RWPE2 (cell line): Measurements from ENCODE around the gene PHLDA2.
A peak's percentile ranks its signal among the peaks of the same experiment; 100 is the strongest.

ENCODE experiments used
- ATAC-seq: fragments of 200-7000 bp; cut with Tn5 transposase; 3 replicates; pipeline ENCODE4 v1.9.1; 2021; ENCODE audit warnings: low read depth
- DNase-seq: peaks from one replicate; pipeline ENCODE4 v3.0.0-alpha.2; 2020; ENCODE audit warnings: low spot score
- H3K27ac ChIP-seq: fragments of 450-650 bp; 2 replicates; pipeline ENCODE4 v1.5.1; 2017; ENCODE audit warnings: mild to moderate bottlenecking; ENCODE audit not compliant: poor library complexity, severe bottlenecking
- H3K27me3 ChIP-seq: fragments of 250-450 bp; sonication (Bioruptor Pico); 2 replicates; pipeline ENCODE4 v1.5.1; 2021; ENCODE audit warnings: mild to moderate bottlenecking, moderate library complexity; ENCODE audit not compliant: insufficient read depth, poor library complexity, severe bottlenecking
- H3K36me3 ChIP-seq: fragments of 250-450 bp; sonication (Bioruptor Pico); 2 replicates; pipeline ENCODE4 v1.5.1; 2020; ENCODE audit warnings: low read depth, mild to moderate bottlenecking, moderate library complexity
- H3K4me1 ChIP-seq: fragments of 250-450 bp; sonication (Bioruptor Pico); 2 replicates; pipeline ENCODE4 v1.5.1; 2021; ENCODE audit warnings: mild to moderate bottlenecking, moderate library complexity; ENCODE audit not compliant: insufficient read depth, poor library complexity, severe bottlenecking
- H3K4me3 ChIP-seq: fragments of 250-450 bp; sonication (Bioruptor Pico); 2 replicates; pipeline ENCODE4 v1.5.1; 2021; ENCODE audit warnings: mild to moderate bottlenecking, moderate library complexity; ENCODE audit not compliant: severe bottlenecking
- H3K9me3 ChIP-seq: fragments of 250-450 bp; sonication (Bioruptor Pico); 2 replicates; pipeline ENCODE4 v1.5.1; 2021; ENCODE audit warnings: mild to moderate bottlenecking, moderate library complexity; ENCODE audit not compliant: severe bottlenecking
- CTCF ChIP-seq: fragments of 450-650 bp; IDR thresholded peaks from one replicate; pipeline ENCODE4 v1.5.1; 2017; ENCODE audit warnings: mild to moderate bottlenecking, moderate library complexity; ENCODE audit not compliant: poor library complexity, severe bottlenecking

Gene PHLDA2

DNA sequence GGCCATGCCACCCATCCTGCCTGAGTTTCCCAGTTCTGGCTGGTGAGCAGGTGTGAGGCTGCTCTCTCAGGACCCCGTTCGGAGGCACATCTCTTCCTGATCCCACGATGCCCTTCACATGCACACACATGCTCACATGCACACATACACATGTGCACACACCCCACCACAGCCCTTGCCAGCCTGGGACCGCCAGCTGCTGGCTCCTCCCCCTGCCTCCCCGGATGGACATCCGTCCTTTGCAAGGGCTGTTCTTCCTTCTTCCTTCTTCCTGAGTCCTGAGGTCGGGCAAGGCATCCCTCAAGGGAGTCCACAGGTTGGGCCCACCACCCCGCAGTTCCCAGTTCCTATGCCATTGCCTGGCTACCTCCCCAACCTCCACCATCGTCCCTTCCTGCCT, 33.2 kb downstream of the PHLDA2 start:
- no peak for ATAC-seq
- no peak for TF ChIP-seq CTCF
- DNase-seq: no peak
- Histone ChIP-seq H3K27ac (no peak overlapping the region), H3K4me1 (peaks cover 28% of the 10 kb centered on the region), H3K27me3 (no peaks in the 10 kb centered on the region), H3K9me3 (no peaks in the 10 kb centered on the region), H3K36me3 (no peaks in the 10 kb centered on the region), H3K4me3 (no peak overlapping the region)

- no peaks in the 10 kb centered on the region for H3K27me3 ChIP-seq
- DNase-seq (no peak), ATAC-seq (no peak)
- no peak for TF ChIP-seq CTCF
- H3K4me3 ChIP-seq: no peak overlapping the region
- H3K4me1 ChIP-seq: peaks cover 29% of the 10 kb centered on the region
- H3K27ac ChIP-seq: no peak overlapping the region
- no peaks in the 10 kb centered on the region for H3K9me3 ChIP-seq
- H3K36me3 ChIP-seq: no peaks in the 10 kb centered on the region
These were observed 35.3 kb downstream of the PHLDA2 start for GRCh38 chr11:2893935-2894334.

DNA sequence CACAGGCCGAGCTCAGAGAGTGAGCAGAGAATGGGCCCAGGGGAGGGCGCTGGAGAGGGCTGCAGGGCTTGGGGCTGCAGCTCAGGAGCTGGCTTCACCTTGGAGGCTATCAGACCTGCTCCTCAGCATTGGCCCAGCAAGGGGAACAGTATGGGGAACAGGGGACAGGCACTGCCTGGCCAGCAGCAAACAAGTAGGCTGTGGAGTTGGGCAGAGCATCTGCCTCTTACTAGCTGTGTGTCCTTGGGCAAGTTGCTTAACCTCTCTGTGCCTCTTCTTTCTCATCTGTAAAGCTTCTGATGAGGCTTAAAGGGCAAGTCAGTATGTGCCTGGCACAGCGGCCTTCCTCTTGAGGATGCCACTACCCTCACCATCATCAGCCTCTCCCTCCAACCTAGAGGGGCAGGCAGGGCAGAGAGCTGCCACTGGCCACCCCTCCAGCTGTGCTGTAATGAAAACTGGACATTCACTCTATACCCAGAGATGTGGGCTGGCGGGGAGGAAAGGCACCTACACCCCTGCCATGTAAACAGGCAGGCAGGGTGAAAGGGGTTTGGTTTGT, 36.2 kb downstream of the PHLDA2 start:
- H3K4me3 ChIP-seq: peak overlapping the region; percentile 34
- peaks cover 22% of the 10 kb centered on the region for H3K4me1 ChIP-seq
- DNase-seq: no peak

GRCh38 chr11:2892215-2892966, 36.8 kb downstream of the PHLDA2 start:
- no peak for DNase-seq
- peak; percentile 85 for TF ChIP-seq CTCF
- H3K4me3 ChIP-seq: peak overlapping the region; percentile 34

More for the DNA sequence above, 36.2 kb downstream of the PHLDA2 start:
- Histone ChIP-seq H3K27me3 (no peaks in the 10 kb centered on the region), H3K36me3 (no peaks in the 10 kb centered on the region), H3K27ac (peak overlapping the region; percentile 85), H3K9me3 (no peaks in the 10 kb centered on the region)
- no peak; the same call in 2 of the 3 replicates for ATAC-seq
- no peak for TF ChIP-seq CTCF

More at GRCh38 chr11:2892215-2892966, 36.8 kb downstream of the PHLDA2 start:
- H3K27ac ChIP-seq: peak overlapping the region; percentile 85
- no peaks in the 10 kb centered on the region for H3K36me3 ChIP-seq
- peak; percentile 50 for ATAC-seq
- peaks cover 22% of the 10 kb centered on the region for H3K4me1 ChIP-seq
- H3K27me3 ChIP-seq: no peaks in the 10 kb centered on the region
- H3K9me3 ChIP-seq: no peaks in the 10 kb centered on the region
